ENCODE measurements around the gene AP2B1. TPM values are rescaled to one million over a fixed set of nuclear protein-coding genes. Genes with fewer than 3 reads are reported as not detected.
"Not testable (repeated sequence)": the region's sequence is repeated elsewhere in the genome, so short reads cannot be mapped to it uniquely, and the experiment has no call there.

Gene AP2B1
- total RNA-seq, 1 experiment from 2014 or later, result 82.7 TPM

DNA sequence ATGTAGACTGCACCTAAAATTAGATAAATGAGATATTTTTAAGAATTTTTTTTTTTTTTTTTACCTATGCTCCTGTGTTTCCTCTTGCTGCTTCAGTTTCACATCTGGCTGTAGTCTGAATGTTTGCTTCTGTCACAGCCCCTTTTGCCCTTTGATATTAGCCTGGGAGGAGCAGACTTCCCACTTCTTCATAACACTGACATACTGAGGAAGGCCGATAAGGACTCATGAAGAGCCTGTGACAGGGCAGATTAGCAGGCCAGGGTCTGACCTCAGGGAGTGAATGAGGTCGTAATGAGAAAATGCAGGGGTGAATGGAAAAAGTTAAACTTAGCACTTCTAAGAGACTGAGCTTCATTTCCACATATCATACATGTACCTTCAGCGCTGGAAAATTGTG, 26.4 kb upstream of the AP2B1 start, which contains the start of gene SLFN14:
Gene SLFN14 (minus strand): TSS at position 117 of the 400 bp plus-strand sequence. CDS start 2,757 bp downstream, outside the sequence.
- DNase-seq, result no peak
- Histone ChIP-seq H3K36me3 (ENCODE audit: insufficient read depth, low read length) (no peaks in the 10 kb centered on the region), H3K9me2 (replicated peaks; ENCODE audit: insufficient read depth, low read length) (no peaks in the 10 kb centered on the region), H4K20me1 (ENCODE audit: insufficient read depth, low read depth, low read length) (no peaks in the 10 kb centered on the region), H3K4me1 (ENCODE audit: low read length) (no peaks in the 10 kb centered on the region), H3K79me2 (ENCODE audit: low read length) (no peaks in the 10 kb centered on the region), H3K9ac (ENCODE audit: low read length) (no peak within 1 kb of the TSS), H3K27ac (ENCODE audit: low read length) (no peak within 1 kb of the TSS), H3K9me3 (ENCODE audit: low read length) (no peaks in the 10 kb centered on the region), H3K27me3 (ENCODE audit: low read length) (no peaks in the 10 kb centered on the region), H3K4me2 (ENCODE audit: low read depth, low read length, poor library complexity, severe bottlenecking) (no peak within 1 kb of the TSS), H3K4me3 (ENCODE audit: low read length) (no peak within 1 kb of the TSS), H2AFZ (ENCODE audit: low read length) (no peak within 1 kb of the TSS)

DNA sequence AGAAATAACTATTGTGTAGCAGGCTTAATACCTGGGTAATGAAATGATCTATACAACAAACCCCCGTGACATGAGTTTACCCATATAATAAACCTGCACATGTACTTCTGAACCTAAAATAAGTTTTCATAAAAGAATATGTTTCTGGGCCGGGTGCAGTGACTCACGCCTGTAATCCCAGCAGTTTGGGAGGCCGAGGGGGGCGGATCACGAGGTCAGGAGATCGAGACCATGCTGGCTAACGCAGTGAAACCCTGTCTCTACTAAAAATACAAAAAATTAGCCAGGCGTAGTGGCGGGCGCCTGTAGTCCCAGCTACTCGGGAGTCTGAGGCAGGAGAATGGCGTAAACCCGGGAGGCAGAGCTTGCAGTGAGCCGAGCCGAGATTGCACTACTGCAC, 23.9 kb upstream of the AP2B1 start:
- not testable (repeated sequence) for H2AFZ ChIP-seq (ENCODE audit: low read length); H3K27me3 ChIP-seq (ENCODE audit: low read length); H3K4me1 ChIP-seq (ENCODE audit: low read length); H3K79me2 ChIP-seq (ENCODE audit: low read length); H3K4me3 ChIP-seq (ENCODE audit: low read length); H3K9me2 ChIP-seq (replicated peaks; ENCODE audit: insufficient read depth, low read length); H3K9me3 ChIP-seq (ENCODE audit: low read length); H4K20me1 ChIP-seq (ENCODE audit: insufficient read depth, low read depth, low read length); H3K9ac ChIP-seq (ENCODE audit: low read length); H3K36me3 ChIP-seq (ENCODE audit: insufficient read depth, low read length); DNase-seq; H3K4me2 ChIP-seq (ENCODE audit: low read depth, low read length, poor library complexity, severe bottlenecking); H3K27ac ChIP-seq (ENCODE audit: low read length)

- Histone ChIP-seq H3K9ac (ENCODE audit: low read length) (no peak overlapping the region), H3K9me3 (ENCODE audit: low read length) (no peaks in the 10 kb centered on the region), H3K4me1 (ENCODE audit: low read length) (peaks cover 24% of the 10 kb centered on the region), H3K36me3 (ENCODE audit: insufficient read depth, low read length) (no peaks in the 10 kb centered on the region), H3K9me2 (replicated peaks; ENCODE audit: insufficient read depth, low read length) (no peaks in the 10 kb centered on the region), H2AFZ (ENCODE audit: low read length) (no peak overlapping the region), H3K27ac (ENCODE audit: low read length) (no peak overlapping the region), H3K4me2 (ENCODE audit: low read depth, low read length, poor library complexity, severe bottlenecking) (peak overlapping the region; percentile 87), H3K4me3 (ENCODE audit: low read length) (peak overlapping the region; percentile 98; the same call in 1 of the 2 replicates), H3K79me2 (ENCODE audit: low read length) (peaks cover 39% of the 10 kb centered on the region), H4K20me1 (ENCODE audit: insufficient read depth, low read depth, low read length) (0 out of 2 replicates have a peak, but pooled peaks cover 3% of the 10 kb centered on the region), H3K27me3 (ENCODE audit: low read length) (no peaks in the 10 kb centered on the region)
- DNase-seq, result no peak
Measured at GRCh38 chr17:35566968-35567367, 20.2 kb upstream of the AP2B1 start.

- Histone ChIP-seq H3K36me3 (ENCODE audit: insufficient read depth, low read length) (no peaks in the 10 kb centered on the region), H3K9me3 (ENCODE audit: low read length) (no peaks in the 10 kb centered on the region), H3K79me2 (ENCODE audit: low read length) (peaks cover 41% of the 10 kb centered on the region), H4K20me1 (ENCODE audit: insufficient read depth, low read depth, low read length) (0 out of 2 replicates have a peak, but pooled peaks cover 3% of the 10 kb centered on the region), H3K4me1 (ENCODE audit: low read length) (peaks cover 24% of the 10 kb centered on the region), H2AFZ (ENCODE audit: low read length) (no peak overlapping the region), H3K9ac (ENCODE audit: low read length) (peak overlapping the region; percentile 95), H3K27me3 (ENCODE audit: low read length) (no peaks in the 10 kb centered on the region), H3K4me2 (ENCODE audit: low read depth, low read length, poor library complexity, severe bottlenecking) (peak overlapping the region; percentile 87), H3K27ac (ENCODE audit: low read length) (no peak overlapping the region), H3K4me3 (ENCODE audit: low read length) (peak overlapping the region; percentile 98), H3K9me2 (replicated peaks; ENCODE audit: insufficient read depth, low read length) (no peaks in the 10 kb centered on the region)
- DNase-seq, result no peak
Measured at GRCh38 chr17:35568561-35568960, 18.6 kb upstream of the AP2B1 start.

DNA sequence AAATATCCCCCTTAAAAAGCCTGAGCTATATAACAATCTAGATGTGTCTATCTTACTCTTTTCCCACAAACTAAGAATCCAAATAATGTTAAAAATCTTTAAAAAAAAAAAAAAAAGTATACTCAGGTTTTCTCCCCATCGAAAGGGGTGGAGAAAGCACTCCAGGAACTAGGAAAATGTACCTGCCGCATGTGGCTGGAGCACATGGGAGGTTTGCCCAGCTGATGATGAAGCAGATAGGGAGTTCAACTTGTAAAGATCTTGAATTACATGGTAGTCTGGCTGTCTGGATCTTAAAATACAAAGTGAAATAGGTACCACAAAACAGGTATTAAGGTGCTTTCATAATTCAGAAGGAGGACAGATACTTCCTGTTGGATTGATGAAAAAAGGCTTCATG, 17.7 kb upstream of the AP2B1 start:
- peak overlapping the region; percentile 95 for H3K9ac ChIP-seq (ENCODE audit: low read length)
- H3K4me1 ChIP-seq (ENCODE audit: low read length), result peaks cover 24% of the 10 kb centered on the region
- H3K27ac ChIP-seq (ENCODE audit: low read length), result no peak overlapping the region
- H3K4me2 ChIP-seq (ENCODE audit: low read depth, low read length, poor library complexity, severe bottlenecking), result peak overlapping the region; percentile 87
- no peaks in the 10 kb centered on the region for H3K9me3 ChIP-seq (ENCODE audit: low read length)
- peak overlapping the region; percentile 98 for H3K4me3 ChIP-seq (ENCODE audit: low read length)
- no peaks in the 10 kb centered on the region for H3K9me2 ChIP-seq (replicated peaks; ENCODE audit: insufficient read depth, low read length)
- H3K36me3 ChIP-seq (ENCODE audit: insufficient read depth, low read length), result no peaks in the 10 kb centered on the region
- H3K27me3 ChIP-seq (ENCODE audit: low read length), result no peaks in the 10 kb centered on the region
- no peak overlapping the region for H2AFZ ChIP-seq (ENCODE audit: low read length)
- H3K79me2 ChIP-seq (ENCODE audit: low read length), result peaks cover 41% of the 10 kb centered on the region
- no peak for DNase-seq
- H4K20me1 ChIP-seq (ENCODE audit: insufficient read depth, low read depth, low read length), result 0 out of 2 replicates have a peak, but pooled peaks cover 3% of the 10 kb centered on the region

DNA sequence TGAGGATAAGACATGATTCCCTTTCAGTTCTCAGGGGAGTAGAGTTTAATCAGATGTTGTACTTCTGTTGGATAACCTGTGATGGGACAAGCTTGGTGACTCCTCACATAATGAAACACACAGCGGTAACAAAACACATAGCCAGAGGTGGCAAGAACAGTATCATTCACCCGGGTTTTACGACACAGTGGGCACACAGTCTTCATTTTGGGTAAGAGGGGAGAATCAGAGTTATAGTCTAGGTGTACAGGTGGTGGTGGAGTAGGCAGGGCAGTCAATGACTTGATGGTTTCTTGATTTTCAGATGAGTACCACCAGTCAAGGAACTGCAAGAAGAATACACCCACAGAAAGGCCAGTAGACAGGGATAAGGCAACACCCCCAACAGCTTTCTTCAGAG, 11.4 kb upstream of the AP2B1 start:
- no peak for DNase-seq
- Histone ChIP-seq H3K4me2 (ENCODE audit: low read depth, low read length, poor library complexity, severe bottlenecking) (peak overlapping the region; percentile 97), H3K9ac (ENCODE audit: low read length) (no peak overlapping the region), H3K27ac (ENCODE audit: low read length) (no peak overlapping the region), H3K4me1 (ENCODE audit: low read length) (peaks cover 28% of the 10 kb centered on the region), H3K9me3 (ENCODE audit: low read length) (no peaks in the 10 kb centered on the region), H3K9me2 (replicated peaks; ENCODE audit: insufficient read depth, low read length) (no peaks in the 10 kb centered on the region), H3K27me3 (ENCODE audit: low read length) (no peaks in the 10 kb centered on the region), H3K4me3 (ENCODE audit: low read length) (no peak overlapping the region), H3K79me2 (ENCODE audit: low read length) (peaks cover 34% of the 10 kb centered on the region), H2AFZ (ENCODE audit: low read length) (no peak overlapping the region), H4K20me1 (ENCODE audit: insufficient read depth, low read depth, low read length) (no peaks in the 10 kb centered on the region), H3K36me3 (ENCODE audit: insufficient read depth, low read length) (peaks cover 18% of the 10 kb centered on the region; the same call in 1 of the 2 replicates)

- Histone ChIP-seq H3K4me2 (ENCODE audit: low read depth, low read length, poor library complexity, severe bottlenecking) (peak overlapping the region; percentile 97), H3K9ac (ENCODE audit: low read length) (peak overlapping the region; percentile 90), H3K27me3 (ENCODE audit: low read length) (no peaks in the 10 kb centered on the region), H3K27ac (ENCODE audit: low read length) (peak overlapping the region; percentile 45; the same call in 1 of the 2 replicates), H3K79me2 (ENCODE audit: low read length) (peaks cover 21% of the 10 kb centered on the region), H3K36me3 (ENCODE audit: insufficient read depth, low read length) (peaks cover 18% of the 10 kb centered on the region; the same call in 1 of the 2 replicates), H3K9me2 (replicated peaks; ENCODE audit: insufficient read depth, low read length) (no peaks in the 10 kb centered on the region), H3K4me1 (ENCODE audit: low read length) (peaks cover 28% of the 10 kb centered on the region), H3K9me3 (ENCODE audit: low read length) (no peaks in the 10 kb centered on the region), H3K4me3 (ENCODE audit: low read length) (peak overlapping the region; percentile 86), H4K20me1 (ENCODE audit: insufficient read depth, low read depth, low read length) (no peaks in the 10 kb centered on the region), H2AFZ (ENCODE audit: low read length) (peak overlapping the region; percentile 11; the same call in 1 of the 2 replicates)
- peak; percentile 58 for DNase-seq
Measured at GRCh38 chr17:35577830-35578196, 9.3 kb upstream of the AP2B1 start.

- Histone ChIP-seq H3K4me3 (ENCODE audit: low read length) (peak within 1 kb of the TSS; percentile 86), H4K20me1 (ENCODE audit: insufficient read depth, low read depth, low read length) (no peaks in the 10 kb centered on the region), H2AFZ (ENCODE audit: low read length) (peak within 1 kb of the TSS; percentile 40; the same call in 1 of the 2 replicates), H3K9me2 (replicated peaks; ENCODE audit: insufficient read depth, low read length) (no peaks in the 10 kb centered on the region), H3K79me2 (ENCODE audit: low read length) (peaks cover 21% of the 10 kb centered on the region), H3K4me1 (ENCODE audit: low read length) (peaks cover 28% of the 10 kb centered on the region), H3K27ac (ENCODE audit: low read length) (peak within 1 kb of the TSS; percentile 72), H3K9ac (ENCODE audit: low read length) (peak within 1 kb of the TSS; percentile 90), H3K9me3 (ENCODE audit: low read length) (no peaks in the 10 kb centered on the region), H3K36me3 (ENCODE audit: insufficient read depth, low read length) (peaks cover 18% of the 10 kb centered on the region; the same call in 1 of the 2 replicates), H3K4me2 (ENCODE audit: low read depth, low read length, poor library complexity, severe bottlenecking) (peak within 1 kb of the TSS; percentile 97), H3K27me3 (ENCODE audit: low read length) (no peaks in the 10 kb centered on the region)
- peak; percentile 98 for DNase-seq
Measured at GRCh38 chr17:35578197-35578928, 8.8 kb upstream of the AP2B1 start, which contains the start of gene PEX12. Gene PEX12 (minus strand): TSS chr17:35578571. CDS start chr17:35578021, 550 bp downstream.

Measured in Karpas-422 (cell line).